GM23338 (cell line): ENCODE measurements around the gene KRTAP12-3. TPM values are rescaled to one million over a fixed set of nuclear protein-coding genes. Genes with fewer than 3 reads are reported as not detected.

Experiments
- ATAC-seq: fragments of 200-7000 bp; cut with Tn5 transposase; 3 replicates; pipeline ENCODE4 v1.9.1; 2020
- DNase-seq: peaks from one replicate; pipeline ENCODE4 v3.0.0-alpha.2; 2015; ENCODE audit warnings: low spot score
- H2AFZ ChIP-seq: fragments of 200-600 bp; sonication (generic); 2 replicates; pipeline ENCODE4 v1.8.0; 2016; ENCODE audit warnings: antibody characterized with exemption, mild to moderate bottlenecking, moderate library complexity
- H3F3A ChIP-seq: fragments of 200-600 bp; sonication (generic); replicated peaks from 2 replicates; pipeline ENCODE4 v1.8.0; 2017; ENCODE audit warnings: antibody characterized with exemption, mixed run types, low read depth
- H3K27ac ChIP-seq: fragments of 200-600 bp; sonication (generic); 2 replicates; pipeline ENCODE4 v1.6.1; 2016; ENCODE audit warnings: low read depth
- H3K27me3 ChIP-seq: fragments of 200-600 bp; sonication (generic); 2 replicates; pipeline ENCODE4 v1.8.0; 2016; ENCODE audit warnings: mild to moderate bottlenecking, mixed run types, moderate library complexity; ENCODE audit not compliant: insufficient read depth
- H3K36me3 ChIP-seq: fragments of 200-600 bp; sonication (generic); 2 replicates; pipeline ENCODE4 v1.8.0; 2016; ENCODE audit warnings: mild to moderate bottlenecking; ENCODE audit not compliant: insufficient read depth
- H3K4me1 ChIP-seq: fragments of 200-600 bp; sonication (generic); 2 replicates; pipeline ENCODE4 v1.8.0; 2016; ENCODE audit warnings: mild to moderate bottlenecking, moderate library complexity; ENCODE audit not compliant: insufficient read depth
- H3K4me2 ChIP-seq: fragments of 200-600 bp; sonication (generic); 2 replicates; pipeline ENCODE4 v1.7.1; 2017; ENCODE audit warnings: mixed run types
- H3K4me3 ChIP-seq: fragments of 200-600 bp; sonication (generic); 2 replicates; pipeline ENCODE4 v1.6.1; 2016; ENCODE audit warnings: mixed run types
- H3K79me2 ChIP-seq: fragments of 200-600 bp; sonication (generic); replicated peaks from 2 replicates; pipeline ENCODE4 v1.8.0; 2017; ENCODE audit warnings: mild to moderate bottlenecking; ENCODE audit not compliant: insufficient read depth
- H3K9me2 ChIP-seq: fragments of 200-600 bp; sonication (generic); 2 replicates; pipeline ENCODE4 v1.8.0; 2017; ENCODE audit not compliant: insufficient read depth
- H4K20me1 ChIP-seq: fragments of 200-600 bp; sonication (generic); replicated peaks from 2 replicates; pipeline ENCODE4 v1.8.0; 2017; ENCODE audit warnings: mild to moderate bottlenecking; ENCODE audit not compliant: insufficient read depth
- H3K27ac Mint-ChIP-seq: 2 replicates; pipeline ENCODE4 v1.8.0; 2020; ENCODE audit warnings: inconsistent platforms, mild to moderate bottlenecking, moderate library complexity, mixed read lengths
- H3K27me3 Mint-ChIP-seq: 3 replicates; pipeline ENCODE4 v1.8.0; 2022; ENCODE audit warnings: low read depth, mild to moderate bottlenecking, moderate library complexity, mixed read lengths, inconsistent platforms; ENCODE audit not compliant: insufficient read depth, poor library complexity
- H3K36me3 Mint-ChIP-seq: 3 replicates; pipeline ENCODE4 v1.8.0; 2021; ENCODE audit warnings: low read depth, mild to moderate bottlenecking, inconsistent platforms, moderate library complexity, mixed read lengths
- H3K4me1 Mint-ChIP-seq: 3 replicates; pipeline ENCODE4 v1.8.0; 2020; ENCODE audit warnings: mild to moderate bottlenecking, inconsistent platforms, mixed read lengths
- H3K4me3 Mint-ChIP-seq: 3 replicates; pipeline ENCODE4 v1.8.0; 2021; ENCODE audit warnings: moderate library complexity, mild to moderate bottlenecking, inconsistent platforms, mixed read lengths
- H3K9me3 Mint-ChIP-seq: 3 replicates; pipeline ENCODE4 v1.8.0; 2020; ENCODE audit warnings: moderate library complexity, mild to moderate bottlenecking, inconsistent platforms, mixed read lengths
- CREB1 ChIP-seq: fragments of 250-450 bp; sonication (Bioruptor Pico); IDR thresholded peaks from 2 replicates; pipeline ENCODE4 v1.5.0; 2020; ENCODE audit warnings: low read depth, mild to moderate bottlenecking, moderate library complexity
- EZH2phosphoT487 ChIP-seq: fragments of 200-600 bp; sonication (generic); IDR thresholded peaks from one replicate; pipeline ENCODE4 v1.8.1; 2018; ENCODE audit warnings: antibody characterized with exemption; ENCODE audit not compliant: unreplicated experiment
- NANOG ChIP-seq: IDR thresholded peaks from 2 replicates; pipeline ENCODE4 v1.6.1; 2016; ENCODE audit warnings: antibody characterized with exemption, borderline replicate concordance
- POLR2AphosphoS5 ChIP-seq: IDR thresholded peaks from 2 replicates; pipeline ENCODE4 v1.6.1; 2016; ENCODE audit warnings: antibody characterized with exemption, low read depth
- STAT1 ChIP-seq: IDR thresholded peaks from one replicate; pipeline ENCODE4 v1.6.1; 2016; ENCODE audit warnings: antibody characterized with exemption; ENCODE audit not compliant: unreplicated experiment
- ZNF114 ChIP-seq: fragments of 250-450 bp; sonication (Bioruptor Pico); IDR thresholded peaks from 2 replicates; pipeline ENCODE4 v1.5.0; 2020; ENCODE audit warnings: mild to moderate bottlenecking, moderate library complexity
- polyA plus RNA-seq: library from polyadenylated mRNA; unstranded; fragments of >200 nt; fragmentation: Nextera tagmentation; extraction: Ambion mirVana; gene quantifications from 2 replicates; pipeline ENCODE4 v1.2.1, GENCODE V29; 2016
- total RNA-seq: library from RNA; depleted of rRNA; stranded (reverse); fragments of >200 nt; shearing (Covaris generic); gene quantifications from 2 replicates; pipeline ENCODE4 v1.2.3, GENCODE V29; 2014
- TF ChIP-seq, protein P1 (sequence below), 2 experiments: fragments of 200-600 bp in 1 of 2; sonication (generic) in 1 of 2; conservative IDR thresholded peaks; 2 replicates each; pipeline versions ENCODE4 v1.5.1 to v1.6.1; 2016 to 2017; ENCODE audit warnings: antibody characterized with exemption in 2 of 2, low read depth in 2 of 2, mild to moderate bottlenecking in 2 of 2, moderate library complexity in 1 of 2
- TF ChIP-seq, protein P2 (sequence below): IDR thresholded peaks from 2 replicates; pipeline ENCODE4 v1.6.1; 2016; ENCODE audit warnings: antibody characterized with exemption
- TF ChIP-seq, protein P3 (sequence below): fragments of 250-450 bp; sonication (Bioruptor Pico); IDR thresholded peaks from 2 replicates; pipeline ENCODE4 v1.5.0; 2020; ENCODE audit warnings: mild to moderate bottlenecking, moderate library complexity

The KRTAP12-3 gene
- total and polyA plus RNA-seq, 2 experiments from 2014 or later: not detected

DNA sequence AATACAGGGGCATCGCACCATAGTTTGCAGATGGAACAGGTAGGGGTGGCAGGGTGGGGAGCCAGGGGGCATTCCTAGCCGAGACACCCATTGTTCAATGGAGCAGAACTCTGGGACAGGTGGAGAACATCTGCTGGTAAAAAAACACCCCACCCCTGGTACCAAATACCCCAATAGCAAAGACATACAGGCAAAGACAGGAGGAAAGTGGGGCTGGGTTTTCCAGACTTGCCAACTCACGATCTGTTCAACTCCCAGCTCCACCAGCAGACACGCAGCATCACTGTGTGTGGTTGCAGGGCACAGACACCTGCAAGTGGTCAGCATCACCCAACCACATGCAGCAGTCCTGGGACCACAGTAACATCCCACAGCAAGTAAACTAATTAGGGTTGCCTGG is 46.2 kb upstream of the KRTAP12-3 start:
- Mint-ChIP-seq H3K27me3 (peaks cover 8% of the 10 kb centered on the region), H3K36me3 (peaks cover 19% of the 10 kb centered on the region), H3K4me3 (no peak overlapping the region), H3K9me3 (peaks cover 43% of the 10 kb centered on the region), H3K27ac (no peak overlapping the region), H3K4me1 (peaks cover 9% of the 10 kb centered on the region)
- no peak overlapping the region for H3K4me2 ChIP-seq
- H2AFZ ChIP-seq: no peak overlapping the region
- no peak for DNase-seq
- no peaks in the 10 kb centered on the region for H3K9me2 ChIP-seq
- no peak overlapping the region for H3K27ac ChIP-seq
- H3K27me3 ChIP-seq: no peaks in the 10 kb centered on the region
- H3F3A ChIP-seq: no peaks in the 10 kb centered on the region
- 0 out of 2 replicates have a peak, but pooled peaks cover 4% of the 10 kb centered on the region for H3K36me3 ChIP-seq
- no peak overlapping the region for H3K4me3 ChIP-seq
- H3K4me1 ChIP-seq: no peaks in the 10 kb centered on the region
- no peak for ATAC-seq
- TF ChIP-seq POLR2AphosphoS5: no peak
- TF ChIP-seq, protein P1, sequence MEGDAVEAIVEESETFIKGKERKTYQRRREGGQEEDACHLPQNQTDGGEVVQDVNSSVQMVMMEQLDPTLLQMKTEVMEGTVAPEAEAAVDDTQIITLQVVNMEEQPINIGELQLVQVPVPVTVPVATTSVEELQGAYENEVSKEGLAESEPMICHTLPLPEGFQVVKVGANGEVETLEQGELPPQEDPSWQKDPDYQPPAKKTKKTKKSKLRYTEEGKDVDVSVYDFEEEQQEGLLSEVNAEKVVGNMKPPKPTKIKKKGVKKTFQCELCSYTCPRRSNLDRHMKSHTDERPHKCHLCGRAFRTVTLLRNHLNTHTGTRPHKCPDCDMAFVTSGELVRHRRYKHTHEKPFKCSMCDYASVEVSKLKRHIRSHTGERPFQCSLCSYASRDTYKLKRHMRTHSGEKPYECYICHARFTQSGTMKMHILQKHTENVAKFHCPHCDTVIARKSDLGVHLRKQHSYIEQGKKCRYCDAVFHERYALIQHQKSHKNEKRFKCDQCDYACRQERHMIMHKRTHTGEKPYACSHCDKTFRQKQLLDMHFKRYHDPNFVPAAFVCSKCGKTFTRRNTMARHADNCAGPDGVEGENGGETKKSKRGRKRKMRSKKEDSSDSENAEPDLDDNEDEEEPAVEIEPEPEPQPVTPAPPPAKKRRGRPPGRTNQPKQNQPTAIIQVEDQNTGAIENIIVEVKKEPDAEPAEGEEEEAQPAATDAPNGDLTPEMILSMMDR (conservative IDR thresholded peaks at IDR 0.05; ENCODE audit: low read depth in 2 of 2): no peak
- TF ChIP-seq EZH2phosphoT487: no peak
- no peak for TF ChIP-seq NANOG
- TF ChIP-seq, protein P2, sequence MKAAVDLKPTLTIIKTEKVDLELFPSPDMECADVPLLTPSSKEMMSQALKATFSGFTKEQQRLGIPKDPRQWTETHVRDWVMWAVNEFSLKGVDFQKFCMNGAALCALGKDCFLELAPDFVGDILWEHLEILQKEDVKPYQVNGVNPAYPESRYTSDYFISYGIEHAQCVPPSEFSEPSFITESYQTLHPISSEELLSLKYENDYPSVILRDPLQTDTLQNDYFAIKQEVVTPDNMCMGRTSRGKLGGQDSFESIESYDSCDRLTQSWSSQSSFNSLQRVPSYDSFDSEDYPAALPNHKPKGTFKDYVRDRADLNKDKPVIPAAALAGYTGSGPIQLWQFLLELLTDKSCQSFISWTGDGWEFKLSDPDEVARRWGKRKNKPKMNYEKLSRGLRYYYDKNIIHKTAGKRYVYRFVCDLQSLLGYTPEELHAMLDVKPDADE: no peak
- no peak for TF ChIP-seq CREB1 (CRISPR knock-in tag)
- no peak for TF ChIP-seq STAT1
- no peaks in the 10 kb centered on the region for H3K79me2 ChIP-seq
- H4K20me1 ChIP-seq: no peaks in the 10 kb centered on the region

DNA sequence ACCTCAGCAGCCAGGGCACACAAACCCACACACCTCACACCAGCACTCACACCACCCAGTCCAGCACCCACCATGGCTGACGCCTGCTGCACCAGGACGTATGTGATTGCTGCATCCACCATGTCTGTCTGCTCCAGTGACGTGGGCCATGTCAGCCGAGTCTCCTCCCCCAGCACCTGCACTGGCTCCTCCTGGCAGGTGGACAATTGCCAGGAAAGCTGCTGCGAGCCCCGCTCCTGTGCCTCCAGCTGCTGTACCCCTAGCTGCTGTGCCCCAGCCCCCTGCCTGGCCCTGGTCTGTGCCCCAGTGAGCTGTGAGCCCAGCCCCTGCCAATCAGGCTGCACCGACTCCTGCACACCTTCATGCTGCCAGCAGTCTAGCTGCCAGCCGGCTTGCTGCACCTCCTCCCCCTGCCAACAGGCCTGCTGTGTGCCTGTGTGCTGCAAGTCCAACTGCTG is 45.7 kb upstream of the KRTAP12-3 start, which contains the start of gene KRTAP10-8:
TSS of gene KRTAP10-8 (plus strand) at position 51 of the 458 bp plus-strand sequence. CDS start at position 73, 22 bp downstream.
- Mint-ChIP-seq H3K27me3 (peaks cover 8% of the 10 kb centered on the region), H3K4me3 (no peak within 1 kb of the TSS), H3K4me1 (peaks cover 11% of the 10 kb centered on the region), H3K27ac (no peak within 1 kb of the TSS), H3K36me3 (peaks cover 19% of the 10 kb centered on the region), H3K9me3 (peaks cover 43% of the 10 kb centered on the region)
- Histone ChIP-seq H4K20me1 (no peaks in the 10 kb centered on the region), H3K27ac (no peak within 1 kb of the TSS), H3K79me2 (no peaks in the 10 kb centered on the region), H3F3A (no peaks in the 10 kb centered on the region), H3K4me3 (no peak within 1 kb of the TSS), H3K4me1 (no peaks in the 10 kb centered on the region), H2AFZ (no peak within 1 kb of the TSS), H3K9me2 (no peaks in the 10 kb centered on the region), H3K4me2 (no peak within 1 kb of the TSS), H3K27me3 (no peaks in the 10 kb centered on the region), H3K36me3 (0 out of 2 replicates have a peak, but pooled peaks cover 4% of the 10 kb centered on the region)
- ATAC-seq (no peak), DNase-seq (no peak)
- TF ChIP-seq, protein P3, sequence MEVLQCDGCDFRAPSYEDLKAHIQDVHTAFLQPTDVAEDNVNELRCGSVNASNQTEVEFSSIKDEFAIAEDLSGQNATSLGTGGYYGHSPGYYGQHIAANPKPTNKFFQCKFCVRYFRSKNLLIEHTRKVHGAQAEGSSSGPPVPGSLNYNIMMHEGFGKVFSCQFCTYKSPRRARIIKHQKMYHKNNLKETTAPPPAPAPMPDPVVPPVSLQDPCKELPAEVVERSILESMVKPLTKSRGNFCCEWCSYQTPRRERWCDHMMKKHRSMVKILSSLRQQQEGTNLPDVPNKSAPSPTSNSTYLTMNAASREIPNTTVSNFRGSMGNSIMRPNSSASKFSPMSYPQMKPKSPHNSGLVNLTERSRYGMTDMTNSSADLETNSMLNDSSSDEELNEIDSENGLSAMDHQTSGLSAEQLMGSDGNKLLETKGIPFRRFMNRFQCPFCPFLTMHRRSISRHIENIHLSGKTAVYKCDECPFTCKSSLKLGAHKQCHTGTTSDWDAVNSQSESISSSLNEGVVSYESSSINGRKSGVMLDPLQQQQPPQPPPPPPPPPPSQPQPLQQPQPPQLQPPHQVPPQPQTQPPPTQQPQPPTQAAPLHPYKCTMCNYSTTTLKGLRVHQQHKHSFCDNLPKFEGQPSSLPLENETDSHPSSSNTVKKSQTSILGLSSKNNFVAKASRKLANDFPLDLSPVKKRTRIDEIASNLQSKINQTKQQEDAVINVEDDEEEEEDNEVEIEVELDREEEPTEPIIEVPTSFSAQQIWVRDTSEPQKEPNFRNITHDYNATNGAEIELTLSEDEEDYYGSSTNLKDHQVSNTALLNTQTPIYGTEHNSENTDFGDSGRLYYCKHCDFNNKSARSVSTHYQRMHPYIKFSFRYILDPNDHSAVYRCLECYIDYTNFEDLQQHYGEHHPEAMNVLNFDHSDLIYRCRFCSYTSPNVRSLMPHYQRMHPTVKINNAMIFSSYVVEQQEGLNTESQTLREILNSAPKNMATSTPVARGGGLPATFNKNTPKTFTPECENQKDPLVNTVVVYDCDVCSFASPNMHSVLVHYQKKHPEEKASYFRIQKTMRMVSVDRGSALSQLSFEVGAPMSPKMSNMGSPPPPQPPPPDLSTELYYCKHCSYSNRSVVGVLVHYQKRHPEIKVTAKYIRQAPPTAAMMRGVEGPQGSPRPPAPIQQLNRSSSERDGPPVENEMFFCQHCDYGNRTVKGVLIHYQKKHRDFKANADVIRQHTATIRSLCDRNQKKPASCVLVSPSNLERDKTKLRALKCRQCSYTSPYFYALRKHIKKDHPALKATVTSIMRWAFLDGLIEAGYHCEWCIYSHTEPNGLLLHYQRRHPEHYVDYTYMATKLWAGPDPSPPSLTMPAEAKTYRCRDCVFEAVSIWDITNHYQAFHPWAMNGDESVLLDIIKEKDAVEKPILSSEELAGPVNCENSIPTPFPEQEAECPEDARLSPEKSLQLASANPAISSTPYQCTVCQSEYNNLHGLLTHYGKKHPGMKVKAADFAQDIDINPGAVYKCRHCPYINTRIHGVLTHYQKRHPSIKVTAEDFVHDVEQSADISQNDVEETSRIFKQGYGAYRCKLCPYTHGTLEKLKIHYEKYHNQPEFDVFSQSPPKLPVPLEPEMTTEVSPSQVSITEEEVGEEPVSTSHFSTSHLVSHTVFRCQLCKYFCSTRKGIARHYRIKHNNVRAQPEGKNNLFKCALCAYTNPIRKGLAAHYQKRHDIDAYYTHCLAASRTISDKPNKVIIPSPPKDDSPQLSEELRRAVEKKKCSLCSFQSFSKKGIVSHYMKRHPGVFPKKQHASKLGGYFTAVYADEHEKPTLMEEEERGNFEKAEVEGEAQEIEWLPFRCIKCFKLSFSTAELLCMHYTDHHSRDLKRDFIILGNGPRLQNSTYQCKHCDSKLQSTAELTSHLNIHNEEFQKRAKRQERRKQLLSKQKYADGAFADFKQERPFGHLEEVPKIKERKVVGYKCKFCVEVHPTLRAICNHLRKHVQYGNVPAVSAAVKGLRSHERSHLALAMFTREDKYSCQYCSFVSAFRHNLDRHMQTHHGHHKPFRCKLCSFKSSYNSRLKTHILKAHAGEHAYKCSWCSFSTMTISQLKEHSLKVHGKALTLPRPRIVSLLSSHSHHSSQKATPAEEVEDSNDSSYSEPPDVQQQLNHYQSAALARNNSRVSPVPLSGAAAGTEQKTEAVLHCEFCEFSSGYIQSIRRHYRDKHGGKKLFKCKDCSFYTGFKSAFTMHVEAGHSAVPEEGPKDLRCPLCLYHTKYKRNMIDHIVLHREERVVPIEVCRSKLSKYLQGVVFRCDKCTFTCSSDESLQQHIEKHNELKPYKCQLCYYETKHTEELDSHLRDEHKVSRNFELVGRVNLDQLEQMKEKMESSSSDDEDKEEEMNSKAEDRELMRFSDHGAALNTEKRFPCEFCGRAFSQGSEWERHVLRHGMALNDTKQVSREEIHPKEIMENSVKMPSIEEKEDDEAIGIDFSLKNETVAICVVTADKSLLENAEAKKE: no peak
- TF ChIP-seq ZNF114 (CRISPR knock-in tag) (no peak), NANOG (no peak), POLR2AphosphoS5 (no peak), CREB1 (CRISPR knock-in tag) (no peak)
- TF ChIP-seq, protein P1 (conservative IDR thresholded peaks at IDR 0.05; ENCODE audit: low read depth in 2 of 2): no peak
